Measurements from ENCODE around the gene PTPRN2.

- TF ChIP-seq ELF4 (CRISPR knock-in tag; IDR thresholded peaks at IDR 0.05) (no peak), CTCF (IDR thresholded peaks at IDR 0.05 in 2 of 3, conservative IDR thresholded peaks at IDR 0.05 in 1 of 3; ENCODE audit: insufficient read depth in 2 of 3, low read depth in 1 of 3, low read length in 3 of 3) (no peak), EP300 (IDR thresholded peaks at IDR 0.05; ENCODE audit: low read length) (no peak), ZNF766 (CRISPR knock-in tag; conservative IDR thresholded peaks at IDR 0.05) (no peak), RFX5 (IDR thresholded peaks at IDR 0.05; ENCODE audit: low read depth, low read length) (no peak), NR2C2 (CRISPR knock-in tag; IDR thresholded peaks at IDR 0.05) (no peak), NR2C2 (tag; IDR thresholded peaks at IDR 0.05) (no peak), PHF21A (IDR thresholded peaks at IDR 0.05; ENCODE audit: borderline replicate concordance, low read depth) (no peak), FOXK2 (conservative IDR thresholded peaks at IDR 0.05 in 1 of 2, IDR thresholded peaks at IDR 0.05 in 1 of 2; ENCODE audit: low read depth in 2 of 2) (no peak), RAD21 (CRISPR knock-in tag; conservative IDR thresholded peaks at IDR 0.05 in 1 of 2, IDR thresholded peaks at IDR 0.05 in 1 of 2) (no peak)
These were observed 747.9 kb downstream of the PTPRN2 start for GRCh38 chr7:157839672-157840167.
